ENCODE data around the gene SCG2.
A peak's percentile ranks its signal among the peaks of the same experiment; 100 is the strongest.

SCG2 gene, protein sequence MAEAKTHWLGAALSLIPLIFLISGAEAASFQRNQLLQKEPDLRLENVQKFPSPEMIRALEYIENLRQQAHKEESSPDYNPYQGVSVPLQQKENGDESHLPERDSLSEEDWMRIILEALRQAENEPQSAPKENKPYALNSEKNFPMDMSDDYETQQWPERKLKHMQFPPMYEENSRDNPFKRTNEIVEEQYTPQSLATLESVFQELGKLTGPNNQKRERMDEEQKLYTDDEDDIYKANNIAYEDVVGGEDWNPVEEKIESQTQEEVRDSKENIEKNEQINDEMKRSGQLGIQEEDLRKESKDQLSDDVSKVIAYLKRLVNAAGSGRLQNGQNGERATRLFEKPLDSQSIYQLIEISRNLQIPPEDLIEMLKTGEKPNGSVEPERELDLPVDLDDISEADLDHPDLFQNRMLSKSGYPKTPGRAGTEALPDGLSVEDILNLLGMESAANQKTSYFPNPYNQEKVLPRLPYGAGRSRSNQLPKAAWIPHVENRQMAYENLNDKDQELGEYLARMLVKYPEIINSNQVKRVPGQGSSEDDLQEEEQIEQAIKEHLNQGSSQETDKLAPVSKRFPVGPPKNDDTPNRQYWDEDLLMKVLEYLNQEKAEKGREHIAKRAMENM

DNA sequence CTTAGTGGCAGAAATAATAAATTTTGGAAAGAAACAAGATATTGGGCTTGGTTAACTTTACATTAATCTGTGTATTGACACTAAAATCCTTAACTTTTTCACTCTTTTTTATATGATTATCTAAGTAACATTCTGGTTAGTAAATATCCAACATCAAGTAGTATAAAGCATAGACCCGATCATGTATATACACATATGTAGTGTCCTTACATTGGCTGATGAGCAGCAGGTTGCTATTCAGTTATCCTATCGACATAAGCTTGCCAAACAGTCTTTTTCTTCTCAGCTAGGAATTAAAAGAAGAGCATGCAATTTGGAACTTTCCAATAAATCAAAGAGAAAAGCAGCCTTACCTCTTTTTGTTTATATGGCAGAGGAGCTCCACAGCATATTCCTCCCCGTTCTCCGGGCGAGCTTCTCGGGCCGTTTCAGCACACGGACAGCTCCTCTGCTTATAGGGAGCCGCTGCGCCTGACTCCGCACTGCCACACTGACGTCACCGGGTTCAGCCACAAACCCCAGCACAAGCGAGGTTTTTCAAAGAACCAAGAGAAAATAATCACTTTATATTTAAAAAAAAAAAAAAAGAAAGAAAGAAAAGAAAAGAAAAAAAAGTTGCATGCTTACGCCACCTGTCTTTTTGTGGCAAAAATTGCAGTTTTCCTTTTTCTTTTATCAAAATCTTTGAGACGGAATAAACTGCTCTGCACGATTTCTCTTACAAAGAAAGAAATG lies at the start of gene SCG2:
Gene SCG2 (minus strand): TSS at position 430 of the 735 bp plus-strand sequence. CDS start 3,079 bp downstream, outside the sequence.
- DNase-seq, result peak; percentile 29 to 48

DNA sequence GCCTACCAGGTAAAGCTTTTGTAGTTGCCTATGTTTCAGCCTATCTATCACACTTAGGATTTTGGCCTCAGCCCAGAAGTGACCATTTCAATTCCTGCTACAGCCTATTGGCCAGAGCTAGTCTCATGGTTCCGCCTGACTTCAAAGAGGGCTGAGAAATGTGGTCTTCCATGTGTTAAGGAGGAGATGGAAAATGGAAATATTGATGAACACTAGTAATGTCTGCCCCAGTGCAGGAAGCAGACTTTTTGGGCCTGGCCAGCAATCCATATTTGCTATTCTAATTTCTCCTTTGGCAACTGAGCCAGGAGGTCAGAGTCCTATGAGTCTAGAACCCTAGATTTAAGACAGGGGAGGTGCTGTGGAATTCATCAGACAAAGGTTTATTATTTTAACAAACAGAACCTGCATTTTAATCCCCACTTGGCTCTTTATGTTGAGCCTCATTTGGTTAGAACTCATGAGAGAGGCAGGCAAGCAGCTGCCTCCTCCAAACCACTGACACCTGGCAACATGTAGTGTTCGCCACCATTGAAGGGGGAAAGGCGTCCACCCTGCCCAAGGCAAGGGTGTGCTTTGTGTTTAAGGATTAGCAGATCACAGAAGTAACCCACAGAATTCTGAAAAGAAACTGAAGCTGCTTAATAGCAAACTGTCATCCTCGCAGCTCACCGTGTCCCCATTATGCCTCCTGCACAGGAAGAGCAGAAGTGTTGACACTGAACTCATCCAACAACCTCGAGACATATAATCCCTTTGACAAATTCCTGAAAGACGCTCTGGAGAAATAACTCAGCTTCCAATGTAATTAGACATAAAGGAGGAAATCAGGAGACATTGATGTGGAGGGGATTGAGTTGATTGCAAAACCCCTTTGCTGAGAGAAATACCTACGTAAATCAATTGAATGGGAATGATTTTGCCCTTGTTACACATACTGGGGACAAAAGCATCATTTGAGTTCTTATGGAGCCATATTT lies 47.7 kb upstream of the SCG2 start:
- DNase-seq, result no peak

DNA sequence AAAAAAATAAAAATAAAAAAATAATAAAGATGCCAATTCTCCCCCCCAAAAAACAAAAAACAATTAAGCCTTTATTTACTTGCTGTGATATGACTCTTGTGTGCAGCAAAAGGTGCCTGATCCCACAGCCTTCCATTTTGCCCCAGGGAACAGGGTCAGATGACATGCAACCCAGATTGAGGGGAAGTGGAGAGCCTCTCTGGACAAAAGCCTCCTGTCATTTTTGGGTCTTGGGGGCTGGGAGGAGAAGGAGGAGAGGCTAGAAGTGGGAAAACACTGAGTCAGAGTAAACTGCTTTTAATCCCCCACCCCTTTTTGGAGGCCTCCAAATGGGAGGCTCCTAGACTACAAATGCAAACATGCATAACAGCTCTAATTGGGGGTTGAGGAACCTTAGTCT lies 46.6 kb upstream of the SCG2 start:
- no peak for DNase-seq

DNA sequence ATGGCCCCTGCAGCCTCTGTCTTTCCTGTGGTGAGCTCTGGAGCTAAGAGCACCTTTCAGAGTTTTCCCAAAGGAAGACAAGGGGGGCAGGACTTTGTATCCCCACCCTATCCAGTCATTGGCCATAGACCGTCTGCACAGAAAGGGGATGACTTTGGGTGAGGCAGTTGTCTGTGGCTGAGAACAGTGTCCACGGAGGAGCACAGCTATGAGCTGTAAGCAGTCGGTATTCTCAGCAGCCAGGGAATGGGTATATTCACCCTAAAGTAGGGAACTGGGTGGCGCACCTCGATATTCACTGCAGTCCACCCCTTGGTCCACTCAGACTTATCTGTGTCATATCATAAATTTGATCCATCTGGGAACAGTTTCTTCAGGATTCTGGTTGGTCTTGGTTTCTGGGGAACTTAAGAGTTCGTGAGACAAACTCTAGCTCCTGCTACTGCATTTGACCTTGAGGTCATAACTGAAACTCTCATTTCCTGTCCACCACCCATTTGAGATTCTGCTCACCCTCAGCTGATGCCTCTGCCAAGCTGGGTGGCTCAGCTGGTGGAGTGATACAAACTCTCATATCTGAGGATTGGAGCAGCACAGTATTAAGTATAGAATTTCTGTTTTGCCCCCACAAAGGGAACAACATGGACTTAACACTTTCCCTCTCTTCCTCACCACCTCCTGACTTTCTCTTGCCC lies 45.2 kb upstream of the SCG2 start:
- DNase-seq, result no peak

DNA sequence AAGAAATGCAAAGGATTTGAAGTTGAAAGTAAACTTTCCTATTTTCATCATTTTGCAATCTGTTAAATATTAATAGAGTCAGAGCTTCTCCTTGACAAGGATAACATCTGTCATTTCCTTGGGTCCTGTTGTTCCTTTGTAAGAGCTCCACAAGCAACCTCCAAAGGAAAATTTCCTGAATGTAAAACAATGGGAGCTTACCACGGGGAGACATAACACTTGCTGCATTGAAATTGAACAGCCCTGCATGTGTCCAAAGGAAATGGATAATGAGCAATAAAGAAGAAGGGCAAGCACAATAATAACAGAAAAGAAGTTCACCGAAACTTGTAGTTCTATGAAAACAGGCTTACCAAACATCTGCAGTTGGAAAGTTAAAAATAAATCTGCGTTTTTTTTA lies 42.0 kb upstream of the SCG2 start:
- DNase-seq, result no peak

DNA sequence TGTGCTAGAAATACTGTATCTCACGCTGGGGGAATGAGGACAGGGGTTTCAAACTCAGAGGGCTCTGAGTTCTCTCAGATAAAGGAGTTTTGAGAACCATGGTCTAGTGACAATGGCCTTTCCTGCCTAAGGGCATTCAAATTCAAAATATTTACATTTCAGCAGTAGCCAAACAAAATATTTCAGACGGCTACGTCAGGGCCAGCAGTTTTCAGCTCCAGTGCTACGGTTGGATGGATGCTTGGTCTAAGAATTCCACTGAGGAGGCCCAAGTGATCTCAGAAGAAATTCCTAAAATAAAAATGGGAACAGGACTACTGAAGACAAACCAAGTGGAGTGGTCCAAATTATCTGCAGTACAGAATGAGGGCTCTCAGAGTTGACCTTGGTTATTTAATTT lies 41.1 kb upstream of the SCG2 start:
- DNase-seq, result no peak

DNA sequence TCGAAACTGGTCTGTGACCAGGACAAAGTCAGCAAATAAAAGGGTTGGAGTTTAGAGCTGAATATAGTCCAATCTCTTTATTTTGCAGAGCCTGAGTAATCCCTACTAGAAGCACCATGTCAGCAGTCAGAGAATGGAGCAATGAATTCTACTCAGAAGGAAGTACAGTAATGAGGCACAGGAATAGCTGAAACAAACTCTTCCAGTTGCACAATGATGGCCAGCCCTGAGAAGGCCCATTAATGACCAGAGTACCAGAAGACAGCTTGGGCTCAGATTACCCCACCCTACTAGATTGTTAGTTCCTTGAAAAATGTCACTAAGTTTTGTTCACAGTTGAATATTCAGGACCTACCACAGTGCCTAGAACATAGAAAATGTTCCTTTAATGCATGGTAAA lies 40.3 kb upstream of the SCG2 start:
- DNase-seq, result no peak

DNA sequence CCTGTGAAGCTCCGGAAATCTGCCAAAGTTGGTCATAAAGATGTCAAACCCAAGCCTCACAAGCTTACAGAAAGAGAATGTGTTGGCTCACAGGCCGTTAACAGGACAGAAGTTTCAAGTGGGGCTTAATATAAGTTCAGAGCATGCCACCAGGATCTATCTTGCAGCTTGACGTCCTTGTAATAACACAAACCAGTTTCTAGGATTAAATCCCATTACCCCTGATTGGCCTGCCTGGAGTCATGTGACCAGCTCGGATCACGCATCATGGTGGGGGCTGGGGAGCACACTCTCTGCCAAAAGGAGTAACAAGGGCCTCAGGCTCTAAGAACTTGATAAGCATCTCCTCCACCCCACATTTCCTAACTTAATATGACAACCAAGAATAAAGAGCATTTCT lies 38.9 kb upstream of the SCG2 start:
- no peak for DNase-seq

DNA sequence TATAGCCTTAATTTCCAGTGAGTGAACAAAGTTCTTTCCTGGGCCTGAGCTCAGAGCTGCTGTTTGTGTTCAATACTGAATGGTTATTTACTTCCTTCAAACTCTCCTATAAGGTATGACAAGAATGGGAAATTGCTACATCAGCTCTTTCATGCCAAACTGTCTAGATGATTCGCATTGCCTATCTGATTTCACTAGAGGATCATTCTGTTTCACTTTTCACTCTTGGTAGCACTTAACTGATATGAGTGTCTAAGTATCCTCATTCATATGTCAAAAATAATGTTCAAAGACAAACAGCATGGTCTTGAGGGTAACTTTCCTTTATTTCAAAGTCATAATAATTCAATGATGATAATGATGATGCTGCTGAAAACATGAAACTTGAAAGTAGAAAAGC lies 32.9 kb upstream of the SCG2 start:
- no peak for DNase-seq

DNA sequence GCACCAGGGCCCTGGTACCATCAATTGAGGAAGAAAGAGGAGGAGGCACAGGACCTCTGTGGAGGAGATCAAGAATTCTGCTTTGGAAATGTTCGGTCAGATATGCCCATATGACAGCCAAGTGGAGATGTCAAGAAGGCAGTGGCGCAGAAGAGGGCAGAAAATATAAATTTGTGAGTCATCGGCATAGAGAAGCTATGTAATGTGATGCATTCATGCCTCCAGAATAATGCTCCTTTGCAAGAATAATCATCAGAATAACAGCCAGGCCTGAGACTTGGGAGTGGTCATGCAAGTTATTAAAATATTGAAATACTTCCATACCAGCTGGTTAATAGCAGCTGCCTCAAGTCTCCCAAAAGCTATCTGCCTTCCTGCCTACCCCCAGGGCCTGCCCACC lies 32.1 kb upstream of the SCG2 start:
- DNase-seq, result no peak

DNA sequence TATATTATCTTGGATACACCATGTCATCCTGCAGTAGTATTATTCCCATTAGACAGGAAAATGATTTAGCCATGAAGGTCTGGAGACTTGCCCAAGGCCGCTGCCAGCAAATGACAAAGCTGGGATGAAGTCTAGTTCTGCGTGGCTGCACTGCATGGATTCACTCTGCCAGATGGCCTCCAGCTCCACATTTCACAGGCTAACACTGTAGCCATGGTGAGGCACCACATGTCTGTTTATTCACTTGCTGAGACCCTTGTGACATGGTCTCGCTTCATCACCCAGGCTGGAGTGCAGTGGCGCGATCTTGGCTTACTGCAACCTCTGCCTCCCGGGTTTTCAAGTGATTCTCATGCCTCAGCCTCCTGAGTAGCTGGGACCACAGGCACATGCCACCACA lies 31.5 kb upstream of the SCG2 start:
- no peak for DNase-seq

DNA sequence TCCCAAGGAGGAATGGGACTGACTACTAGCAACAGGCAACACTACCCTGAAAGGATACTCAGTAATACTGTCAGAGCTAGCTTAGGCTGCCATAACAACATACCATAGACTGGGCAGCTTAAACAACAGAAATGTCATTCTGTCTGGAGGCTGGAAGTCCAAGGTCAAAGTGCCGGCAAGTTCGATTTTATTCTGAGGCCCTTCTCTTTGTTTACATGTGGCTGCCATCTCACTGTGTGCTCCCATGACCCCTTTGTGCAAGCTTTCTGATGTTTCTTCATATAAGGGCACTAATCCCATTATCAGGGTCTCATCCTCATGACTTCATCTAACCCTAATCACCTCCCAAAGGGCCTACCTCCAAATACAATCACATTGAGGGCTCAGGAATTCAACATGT lies 30.7 kb upstream of the SCG2 start:
- DNase-seq, result no peak

DNA sequence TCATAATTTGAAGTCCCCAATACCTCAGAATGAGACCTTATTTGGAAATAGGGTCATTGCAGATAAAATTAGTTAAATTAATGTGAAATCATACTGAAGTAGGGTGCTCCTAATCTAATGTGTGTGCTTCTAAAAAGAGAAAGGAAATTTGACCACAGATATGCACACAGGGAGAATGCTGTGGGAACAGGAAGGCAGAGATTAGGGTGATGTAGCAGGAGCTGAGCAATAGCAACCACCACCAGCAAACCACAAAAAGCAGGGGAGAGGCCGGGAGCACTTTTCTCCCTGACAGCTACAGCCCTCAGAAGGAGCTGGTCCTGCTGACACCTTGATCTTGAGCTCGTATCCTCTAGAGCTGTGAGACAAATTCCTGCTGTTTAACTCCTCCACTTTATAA lies 24.6 kb upstream of the SCG2 start:
- DNase-seq, result no peak

DNA sequence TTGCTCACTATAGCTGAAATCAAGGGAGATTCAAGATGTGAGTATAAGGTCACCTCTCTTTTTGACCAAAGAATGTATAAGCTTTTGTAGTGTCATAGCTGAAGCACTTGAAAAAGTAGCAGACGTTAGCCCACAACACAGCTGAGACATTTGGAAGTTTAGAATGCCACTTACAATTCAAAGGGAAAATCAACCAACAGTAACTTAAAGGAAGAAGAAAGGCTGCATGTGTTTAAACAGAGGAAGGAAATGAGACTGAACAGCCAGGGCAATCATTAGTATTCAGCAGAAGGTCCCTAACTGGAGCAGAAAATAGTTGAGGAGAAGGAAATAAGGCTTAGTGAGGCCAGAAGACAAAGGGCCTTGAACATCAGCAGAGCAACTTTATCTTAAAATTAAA lies 23.5 kb upstream of the SCG2 start:
- no peak for DNase-seq

DNA sequence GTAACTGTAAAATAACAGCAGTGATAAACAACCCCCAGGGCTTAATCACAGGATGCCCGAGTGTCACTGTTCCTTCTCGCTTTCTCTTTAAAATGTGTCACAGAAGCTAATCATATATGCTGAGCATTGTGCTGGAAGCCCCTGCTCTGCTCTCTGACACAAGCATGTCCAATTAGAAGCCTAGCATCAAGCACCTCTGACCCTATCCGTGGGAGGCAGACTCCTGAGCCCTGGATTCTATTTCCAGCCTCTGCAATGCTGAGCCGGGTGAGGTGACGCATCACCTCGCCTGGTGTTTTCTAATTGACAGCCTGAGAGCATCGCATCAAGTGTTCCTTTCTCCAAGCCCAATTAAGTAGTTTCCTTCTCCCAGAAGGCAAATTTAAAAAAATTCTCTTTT lies 19.7 kb upstream of the SCG2 start:
- no peak for DNase-seq

DNA sequence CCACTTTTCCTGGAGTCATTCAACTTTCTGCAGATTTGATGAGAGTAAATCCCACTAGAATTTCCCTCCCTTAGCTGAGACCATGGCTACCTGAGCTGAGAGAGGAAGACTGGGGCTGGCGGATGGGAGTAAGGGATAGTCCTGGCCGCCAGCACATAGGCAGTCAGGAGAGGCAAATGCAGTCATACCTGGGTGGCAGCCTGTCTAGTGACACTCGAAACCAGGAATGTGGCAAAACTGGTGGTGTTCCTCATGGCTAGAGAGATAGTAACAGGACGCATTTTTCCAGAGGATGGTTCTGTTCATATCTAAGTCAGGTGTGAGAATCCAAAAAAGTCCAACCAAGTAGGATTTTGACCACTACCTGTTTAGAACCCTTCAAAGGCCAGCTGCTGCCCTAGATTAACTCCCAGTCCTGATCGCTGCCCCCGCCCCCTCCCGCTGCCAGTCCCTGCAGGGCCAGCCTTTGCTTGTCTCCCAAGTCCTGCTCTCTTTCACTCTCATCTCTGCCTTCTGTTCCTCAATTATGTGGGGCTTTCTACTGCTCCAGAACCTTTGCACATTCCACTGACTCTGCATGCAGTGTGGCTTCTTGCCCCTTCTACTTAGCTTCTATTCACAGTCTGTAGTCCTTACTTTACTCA lies 17.4 kb upstream of the SCG2 start:
- no peak for DNase-seq

DNA sequence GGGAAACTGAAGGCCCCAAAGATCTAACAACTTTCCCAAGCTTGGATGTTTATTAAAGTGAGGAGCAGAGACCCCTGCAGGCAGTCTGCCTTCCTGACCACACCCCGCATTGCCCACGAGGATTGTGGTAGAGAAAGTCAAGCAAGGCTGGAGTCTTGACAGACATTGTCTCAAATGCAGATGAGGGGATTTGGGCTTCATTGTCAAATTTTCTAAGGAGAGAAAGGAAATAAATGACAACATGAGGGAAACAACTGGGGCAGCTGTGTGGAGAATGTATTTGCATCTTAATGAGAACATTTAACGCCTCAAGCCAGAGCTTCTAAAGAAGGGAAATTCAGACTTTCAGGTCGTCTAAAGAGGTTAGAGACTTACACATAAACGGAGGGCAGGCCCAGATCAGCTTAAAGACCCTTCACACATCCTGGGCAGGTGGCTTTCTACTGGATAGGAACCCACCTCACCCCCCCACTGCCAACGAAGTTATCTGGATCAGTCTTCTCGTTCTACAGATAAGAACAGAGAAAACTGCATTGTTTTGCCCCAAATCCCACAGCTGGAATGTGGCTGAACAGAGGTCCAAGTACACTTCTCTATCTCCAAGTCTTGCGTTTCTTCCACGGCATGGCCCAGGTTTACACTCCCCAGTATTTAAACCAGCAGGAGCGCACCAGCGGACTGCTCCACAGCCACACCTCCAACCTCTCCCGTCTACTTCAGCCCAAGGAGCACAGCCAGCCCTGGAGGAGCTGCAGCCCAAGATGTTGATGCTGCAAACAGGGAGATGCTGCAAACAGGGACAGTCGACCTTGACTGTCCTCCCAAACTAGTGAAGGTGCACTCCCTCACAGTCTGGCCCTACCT lies 16.2 kb upstream of the SCG2 start:
- no peak for DNase-seq

DNA sequence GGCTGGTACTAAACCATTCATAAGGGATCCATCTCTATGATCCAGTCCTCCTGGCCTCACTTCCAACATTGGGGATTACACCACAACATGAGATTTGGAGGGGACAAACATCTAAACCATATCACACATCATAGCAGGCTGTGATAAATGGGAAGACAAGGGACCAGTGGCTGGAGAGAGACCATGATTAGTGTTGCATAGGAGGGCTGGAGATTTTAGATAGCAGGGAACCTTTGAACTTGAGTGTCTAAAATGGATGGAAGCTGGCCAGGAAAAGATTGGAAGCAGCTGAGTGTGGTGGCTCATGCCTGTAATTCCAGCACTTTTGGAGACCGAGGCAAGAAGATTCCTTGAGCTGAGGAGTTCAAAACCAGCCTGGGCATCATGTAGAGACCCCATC lies 12.4 kb upstream of the SCG2 start:
- DNase-seq, result no peak

DNA sequence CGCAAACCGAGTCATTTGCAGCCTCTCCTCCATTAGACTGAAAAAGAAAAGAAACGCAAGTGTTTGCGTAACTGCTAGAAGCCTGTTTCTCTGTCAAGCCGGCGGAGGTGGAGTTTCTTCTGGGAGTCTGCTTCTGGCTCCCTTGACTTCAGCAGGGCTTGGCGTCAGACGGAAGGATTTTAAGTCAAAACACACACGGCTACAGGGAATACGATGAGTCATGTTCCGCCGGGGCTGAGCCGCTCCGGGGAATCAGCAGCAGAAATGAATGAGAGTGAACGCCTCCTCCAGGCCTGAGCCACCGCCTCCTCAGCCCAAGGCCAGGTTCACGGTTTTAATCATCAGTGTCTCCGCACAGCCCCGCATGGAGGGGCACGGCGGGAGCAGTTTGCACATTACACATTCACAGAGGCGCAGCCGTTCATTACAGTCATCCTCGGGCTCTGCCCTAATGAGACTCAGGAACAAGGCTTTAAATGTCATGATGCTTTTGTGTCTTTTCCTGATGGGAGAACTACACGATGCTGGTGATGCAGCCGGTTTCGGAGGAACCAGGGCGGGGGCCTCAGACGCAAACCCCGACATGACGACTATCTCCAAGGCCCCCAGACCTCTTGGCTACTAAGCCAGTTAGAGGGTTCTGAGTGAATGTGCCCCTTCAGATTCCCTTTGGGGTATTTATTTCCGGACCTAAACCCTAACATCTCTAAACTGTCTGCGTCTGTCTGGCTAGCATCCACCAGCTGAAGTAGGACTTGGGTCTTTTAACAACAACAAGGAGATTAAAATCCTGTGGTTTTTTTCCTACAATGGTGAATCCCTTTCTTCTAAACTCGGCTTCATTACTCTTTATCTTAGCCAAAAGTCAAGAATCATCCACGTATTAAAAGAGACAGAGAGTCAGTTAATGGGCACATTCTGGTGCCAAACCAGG lies 11.1 kb upstream of the SCG2 start:
- DNase-seq, result no peak

DNA sequence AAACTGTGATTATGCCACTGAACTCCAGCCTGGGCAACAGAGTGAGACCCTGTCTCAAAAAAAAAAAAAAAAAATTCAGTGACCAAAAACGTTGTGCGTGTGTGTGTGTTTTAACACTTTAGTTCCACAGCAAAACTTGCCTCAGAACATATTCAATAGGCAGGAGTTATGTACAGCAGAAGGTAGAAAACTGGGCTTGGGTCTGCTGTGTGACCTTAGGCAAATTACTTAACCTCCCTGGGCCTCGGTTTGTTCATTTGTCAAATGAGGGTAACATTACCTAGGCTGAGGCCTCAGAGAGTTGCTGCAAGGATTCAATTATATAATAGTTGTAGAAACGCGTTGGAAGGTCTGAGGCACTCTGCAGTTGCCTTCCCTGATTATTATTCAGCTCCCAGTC lies 10.3 kb upstream of the SCG2 start:
- no peak for DNase-seq

All from activated T-cell treated with anti-CD3 and anti-CD28 coated beads, Interleukin-2, amount 50 U/mL, for 48 hours (primary cell).